Measurements from ENCODE around the gene CFAP251. TPM values are rescaled to one million over a fixed set of nuclear protein-coding genes. Genes with fewer than 3 reads are reported as not detected.
"Not testable (repeated sequence)": the region's sequence is repeated elsewhere in the genome, so short reads cannot be mapped to it uniquely, and the experiment has no call there.

Gene CFAP251
- polyA plus RNA-seq, 3 donors, result 7.8 to 16.1 (median 15.4) TPM

- no peak for DNase-seq
Measured at GRCh38 chr12:122023339-122024131, 105.1 kb downstream of the CFAP251 start.

- DNase-seq, result no peak
Measured at GRCh38 chr12:122024132-122024785, 105.9 kb downstream of the CFAP251 start.

DNA sequence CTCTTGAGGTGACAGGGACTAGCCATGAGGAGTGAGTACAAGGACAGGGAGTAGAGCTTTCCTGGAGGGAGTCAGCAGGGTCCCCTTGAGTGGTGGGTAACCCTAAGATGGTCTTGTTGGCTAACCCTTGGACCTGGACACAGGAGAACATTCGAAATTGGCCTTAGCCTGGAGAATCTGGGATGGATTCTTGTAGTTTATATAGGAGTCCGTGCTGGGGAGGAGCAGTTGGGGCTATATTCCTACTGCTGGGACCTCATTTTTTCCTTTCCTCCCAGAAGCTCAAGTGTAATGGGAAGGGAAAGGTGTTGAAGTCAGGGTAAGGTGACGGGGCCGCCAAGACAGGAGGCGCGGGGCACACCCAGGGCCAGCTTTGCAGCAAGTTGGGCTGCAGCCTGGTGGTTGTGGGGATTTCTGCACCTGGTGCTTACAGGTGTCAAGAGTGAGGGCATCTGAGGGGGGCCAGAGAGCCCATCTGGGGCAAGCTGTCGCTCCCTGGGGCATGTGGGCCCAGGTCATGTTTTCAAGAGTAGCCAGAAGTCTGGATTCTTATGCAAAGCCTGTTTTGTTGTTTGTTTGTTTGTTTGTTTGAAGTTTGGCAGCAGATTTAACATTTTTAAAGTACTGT lies 108.4 kb downstream of the CFAP251 start:
- no peak for DNase-seq

DNA sequence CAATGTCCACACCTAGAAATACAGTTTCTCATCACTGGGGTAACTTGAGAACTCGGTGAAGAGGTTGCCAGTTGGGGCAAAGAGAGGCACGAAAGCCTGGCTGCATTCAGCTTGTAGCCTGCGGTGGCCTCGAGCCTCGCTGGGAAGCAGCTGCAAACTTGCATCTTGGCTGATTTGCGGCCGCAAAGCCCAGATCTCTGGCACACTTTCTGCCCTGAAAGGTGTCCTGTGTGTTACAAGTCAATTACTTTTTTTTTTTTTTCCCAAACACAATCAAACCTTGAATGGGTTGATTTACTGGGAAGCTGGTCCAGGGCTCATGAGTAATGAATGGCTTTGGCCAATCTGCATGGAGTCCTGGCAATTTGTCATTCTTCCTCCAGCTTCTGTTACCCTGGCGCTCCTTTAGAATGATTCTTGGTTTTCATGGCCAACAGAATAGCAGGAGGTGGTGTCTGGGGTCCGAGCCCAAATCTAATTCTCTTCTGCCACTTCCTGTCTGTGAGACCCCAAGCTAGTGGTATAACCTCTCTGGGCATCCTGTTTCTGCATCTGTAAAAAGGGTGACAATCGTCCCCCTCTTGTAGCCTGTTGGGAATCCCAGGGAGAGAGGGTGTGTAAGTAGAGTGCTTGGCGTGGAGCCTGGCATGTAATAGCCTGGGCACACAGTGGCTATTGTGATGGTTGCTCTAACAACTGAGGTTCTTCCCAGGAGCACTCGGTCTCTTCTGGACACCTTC lies 109.9 kb downstream of the CFAP251 start:
- DNase-seq, result no peak

- DNase-seq, result no peak
Measured at GRCh38 chr12:122028905-122029560, 110.6 kb downstream of the CFAP251 start.

GRCh38 chr12:122029620-122030423 lies 111.4 kb downstream of the CFAP251 start:
- DNase-seq, result no peak

GRCh38 chr12:122030424-122031035 lies 112.1 kb downstream of the CFAP251 start:
- no peak for DNase-seq

DNA sequence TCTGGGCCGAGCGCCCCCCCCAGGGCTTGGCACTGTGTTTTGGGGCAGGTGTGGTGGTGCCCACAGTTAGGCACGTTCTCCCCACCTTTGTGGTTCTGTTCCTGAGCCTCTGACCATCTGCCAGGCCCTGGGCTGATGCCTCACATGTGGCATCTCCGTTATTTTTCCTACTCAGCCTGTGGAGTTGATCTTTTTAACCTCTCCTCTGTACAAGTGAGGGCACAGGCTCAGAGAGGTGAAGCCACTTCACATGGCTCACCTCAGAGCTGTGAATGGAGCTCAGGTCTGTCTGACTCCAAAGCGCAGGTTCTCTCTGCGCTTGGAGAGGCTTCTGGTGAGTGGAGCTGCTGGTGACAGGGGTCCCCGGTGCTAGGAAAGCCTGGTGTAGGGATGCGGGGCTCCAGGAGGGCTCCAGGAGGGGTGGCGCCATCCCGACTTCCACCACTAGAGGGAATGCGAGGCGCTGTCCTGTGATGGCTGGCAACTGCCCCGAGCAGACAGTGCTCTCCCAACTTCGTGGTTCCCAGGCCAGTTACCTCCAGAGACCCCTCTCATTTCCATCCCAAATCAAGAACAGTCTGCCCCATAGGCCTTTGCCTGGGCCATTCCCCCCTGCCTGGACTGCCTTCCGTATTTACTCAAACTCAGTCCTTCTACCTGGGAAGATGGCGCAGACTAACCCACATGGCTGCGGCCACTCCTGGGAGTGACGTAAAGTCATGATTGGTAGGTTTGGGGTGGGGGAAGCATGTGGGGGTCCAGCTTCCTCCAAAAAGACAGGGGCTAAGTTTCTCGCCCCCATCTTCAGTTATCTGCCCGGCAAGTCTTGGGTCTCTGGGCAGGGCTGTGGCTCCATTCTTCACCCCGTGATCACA lies 113.2 kb downstream of the CFAP251 start:
- no peak for DNase-seq

- DNase-seq, result no peak
Measured at GRCh38 chr12:122032580-122032979, 114.2 kb downstream of the CFAP251 start.

DNA sequence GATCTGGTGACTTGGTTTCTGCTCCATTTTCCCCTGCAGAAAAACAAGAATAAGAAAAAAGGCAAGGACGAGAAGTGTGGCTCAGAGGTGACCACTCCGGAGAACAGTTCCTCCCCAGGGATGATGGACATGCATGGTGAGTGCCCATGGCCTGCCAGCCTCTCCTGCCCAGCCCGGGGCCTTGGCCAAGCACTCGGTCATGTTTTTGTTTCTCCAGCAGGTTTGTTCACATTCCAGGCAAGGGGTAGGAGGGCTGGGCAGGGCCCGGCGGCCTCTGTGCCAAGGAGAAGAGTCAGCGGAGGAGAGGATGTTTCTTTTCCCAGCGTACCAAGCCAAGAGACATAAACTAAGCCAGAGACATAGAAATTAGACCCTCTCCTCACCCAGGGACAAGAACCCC lies 116.9 kb downstream of the CFAP251 start:
- no peak for DNase-seq

DNA sequence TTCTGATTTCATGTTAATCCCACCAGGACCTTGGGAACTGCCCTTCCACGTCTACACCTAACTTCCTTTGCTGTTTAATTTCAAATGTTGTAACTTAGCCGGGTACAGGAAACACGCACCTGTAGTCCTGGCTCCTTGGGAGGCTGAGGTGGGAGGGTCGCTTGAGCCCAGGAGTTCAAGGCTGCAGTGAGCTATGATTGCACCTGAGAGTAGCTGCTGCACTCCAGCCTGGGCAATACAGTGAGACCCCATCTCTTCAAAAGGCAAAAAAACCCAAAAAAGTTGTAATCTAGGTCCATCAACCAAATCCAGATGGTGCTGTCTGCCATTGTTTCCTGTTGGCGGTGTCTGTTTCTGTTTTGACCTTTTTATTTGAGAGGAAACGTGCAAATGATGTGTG lies 117.8 kb downstream of the CFAP251 start:
- no peak for DNase-seq

DNA sequence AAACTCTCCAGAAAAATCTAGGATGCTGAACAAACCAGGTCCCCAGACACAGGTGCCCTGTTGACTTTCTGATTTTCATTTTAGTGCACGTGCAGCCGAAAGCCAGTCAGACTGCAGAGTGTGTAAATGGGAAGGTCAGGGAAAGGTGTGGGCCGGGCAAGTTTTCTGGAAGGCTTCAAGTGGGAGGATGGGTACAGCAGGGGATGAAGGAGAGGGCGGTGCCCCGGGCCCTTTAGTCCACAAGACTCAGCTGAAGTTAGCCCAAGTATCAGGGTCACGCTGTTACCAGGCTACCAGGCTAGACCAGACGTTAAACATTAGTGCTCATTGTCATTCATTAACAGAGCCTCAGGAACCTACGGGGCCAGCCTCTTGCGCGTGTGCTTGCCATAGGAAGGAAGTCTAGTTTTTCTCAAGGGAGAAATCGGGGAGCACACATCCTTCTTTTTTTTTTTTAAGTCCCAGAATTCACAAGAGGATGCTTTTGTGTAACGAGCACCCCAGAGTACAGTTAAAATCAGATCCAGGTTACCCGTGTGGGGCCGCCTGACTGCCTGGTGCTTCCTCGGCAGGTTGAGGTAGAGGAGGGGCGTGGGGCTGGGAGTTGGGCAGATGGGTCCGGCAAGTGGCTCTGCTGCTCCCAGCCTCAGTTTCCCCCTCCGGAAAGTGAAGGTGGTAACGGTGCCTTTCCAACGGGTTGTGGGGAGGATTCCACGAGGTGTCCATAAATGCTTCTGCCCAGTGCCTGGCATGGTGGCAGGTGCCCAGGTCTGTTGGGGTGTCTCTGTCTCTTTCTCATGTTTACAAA lies 122.4 kb downstream of the CFAP251 start:
- peak; percentile 78 for DNase-seq

GRCh38 chr12:122041458-122041857 lies 123.1 kb downstream of the CFAP251 start:
- DNase-seq, result not testable (repeated sequence)

GRCh38 chr12:122042910-122043309 lies 124.5 kb downstream of the CFAP251 start:
- no peak for DNase-seq

DNA sequence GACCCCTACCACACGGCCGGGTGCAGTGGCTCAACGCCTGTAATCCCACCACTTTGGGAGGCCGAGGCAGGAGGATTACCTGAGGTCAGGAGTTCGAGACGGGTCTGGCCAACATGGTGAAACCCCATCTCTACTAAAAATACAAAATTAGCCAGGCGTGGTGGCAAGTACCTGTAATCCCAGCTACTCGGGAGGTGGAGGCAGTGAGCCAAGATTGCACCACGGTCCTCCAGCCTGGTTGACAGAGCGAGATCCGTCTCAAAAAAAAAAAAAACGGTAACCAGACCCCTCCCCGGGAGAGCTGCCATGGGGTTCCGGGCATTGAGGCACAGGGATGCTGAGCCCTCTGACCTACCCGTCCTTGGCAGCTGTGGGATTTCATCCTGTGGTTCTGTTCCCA lies 125.1 kb downstream of the CFAP251 start:
- DNase-seq, result no peak

- no peak for DNase-seq
Measured at GRCh38 chr12:122045262-122045661, 126.9 kb downstream of the CFAP251 start.

DNA sequence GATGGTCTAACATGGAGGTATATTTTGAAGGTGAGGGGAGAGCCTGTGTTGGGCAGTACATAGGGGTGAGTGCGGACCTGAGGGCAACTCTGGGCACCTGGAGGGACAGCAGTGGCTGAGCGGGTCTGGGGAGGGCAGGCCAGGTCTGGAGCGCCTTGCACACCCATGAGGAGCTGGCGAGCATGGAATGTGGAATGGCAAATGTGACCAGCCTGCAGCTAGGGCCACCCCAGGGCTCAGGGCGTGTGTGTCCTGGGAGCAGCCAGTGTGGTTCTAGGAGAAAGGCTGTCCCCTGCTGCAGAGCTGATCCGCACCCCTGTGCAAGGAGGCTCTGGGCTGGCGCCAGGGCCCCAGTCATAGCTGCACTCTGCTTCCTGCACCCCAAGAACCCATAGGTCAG lies 127.8 kb downstream of the CFAP251 start:
- no peak for DNase-seq

DNA sequence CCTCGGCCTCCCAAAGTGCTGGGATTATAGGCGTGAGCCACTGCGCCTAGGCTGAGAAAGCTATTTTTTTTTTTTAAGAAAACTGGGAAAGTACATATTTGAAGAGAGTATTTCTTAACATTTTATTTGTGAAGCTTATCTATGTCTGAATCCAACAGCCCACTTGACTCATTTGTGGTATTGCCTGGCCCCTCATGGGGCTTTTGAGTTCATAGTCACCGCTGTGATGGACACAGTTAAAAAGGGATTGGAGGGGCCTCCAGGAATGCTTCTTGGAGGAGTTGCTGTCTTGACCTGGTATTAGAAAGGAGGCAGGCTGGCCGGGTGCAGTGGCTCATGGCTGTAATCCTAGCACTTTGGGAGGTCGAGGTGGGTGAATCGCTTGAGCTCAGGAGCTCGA lies 129.8 kb downstream of the CFAP251 start:
- DNase-seq, result no peak

DNA sequence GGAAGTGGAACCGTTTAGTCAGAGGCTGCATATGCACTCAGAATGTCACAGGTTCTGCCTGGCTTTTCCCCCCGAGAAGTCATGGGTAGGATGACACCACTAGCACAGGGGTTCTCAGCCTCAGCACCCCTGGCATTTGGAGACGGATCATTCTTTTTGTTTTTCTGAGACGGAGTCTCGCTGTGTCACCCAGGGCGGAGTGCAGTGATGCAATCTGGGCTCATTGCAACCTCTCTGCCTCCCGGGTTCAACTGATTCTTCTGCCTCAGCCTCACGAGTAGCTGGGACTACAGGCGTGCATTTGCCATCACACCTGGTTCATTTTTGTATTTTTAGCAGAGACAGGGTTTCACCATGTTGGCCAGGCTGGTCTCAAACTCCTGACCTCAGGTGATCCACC lies 131.4 kb downstream of the CFAP251 start:
- no peak for DNase-seq

Measured in renal pelvis (tissue), 4 donors.